ENCODE results near the gene SLC25A12. TPM values are rescaled to one million over a fixed set of nuclear protein-coding genes. Genes with fewer than 3 reads are reported as not detected.

SLC25A12 gene
- total and polyA plus RNA-seq, 2 donors (not counting 3 experiments of a cell fraction or from before 2014, with no cell fraction given) = 13.6 to 17.1 TPM

GRCh38 chr2:171883275-171883893, 10.7 kb downstream of the SLC25A12 start:
- Histone ChIP-seq H4K20me1 (replicated peaks; ENCODE audit: control insufficient read depth, extremely low read depth, insufficient read depth, low read length) (no peaks in the 10 kb centered on the region), H3K9me3 (replicated peaks; ENCODE audit: control insufficient read depth, insufficient read depth, low read length) (no peaks in the 10 kb centered on the region), H3K4me3 (replicated peaks in 1 of 3; ENCODE audit: insufficient read depth in 1 of 3, low read depth in 1 of 3, low read length in 3 of 3) (no peak overlapping the region), H3K79me2 (ENCODE audit: control insufficient read depth, insufficient read depth, low read length) (no peaks in the 10 kb centered on the region), H3K27me3 (ENCODE audit: control insufficient read depth in 2 of 2, insufficient read depth in 2 of 2, low read length in 2 of 2) (no peaks in the 10 kb centered on the region), H2AFZ (ENCODE audit: low read depth, low read length) (no peak overlapping the region), H3K4me1 (ENCODE audit: control insufficient read depth, extremely low read depth, insufficient read depth, low read length) (no peaks in the 10 kb centered on the region), H3K9me1 (replicated peaks; ENCODE audit: control insufficient read depth, extremely low read depth, insufficient read depth, low read length) (no peaks in the 10 kb centered on the region), H3K27ac (ENCODE audit: insufficient read depth, low read depth, low read length) (no peak overlapping the region), H3K4me2 (ENCODE audit: insufficient read depth, low read length) (no peak overlapping the region), H3K9ac (replicated peaks; ENCODE audit: extremely low read depth, insufficient read depth, low read length) (no peak overlapping the region), H3K36me3 (ENCODE audit: control insufficient read depth in 2 of 2, extremely low read depth in 1 of 2, insufficient read depth in 2 of 2, low read length in 2 of 2) (no peaks in the 10 kb centered on the region)
- DNase-seq (ENCODE audit: low read depth, low spot score) (no peak), FAIRE-seq (no peak)
- ChIA-PET POLR2A (no interaction called here), CTCF (interaction anchor here (0.6 to 0.9 kb wide), 3 partner anchors 178 to 289 kb away, joined by 3 to 5 read pairs (median 3); no protein-coding TSS in a partner anchor)
- intact Hi-C loops (cut with micrococcal nuclease) = no loop called here
- TF ChIP-seq MAX (IDR thresholded peaks at IDR 0.05; ENCODE audit: insufficient read depth, insufficient read length) = no peak
- no peak for TF ChIP-seq JUN (IDR thresholded peaks at IDR 0.05; ENCODE audit: borderline replicate concordance, insufficient read depth, insufficient read length, low read depth)
- TF ChIP-seq POLR2AphosphoS5 (IDR thresholded peaks at IDR 0.05; ENCODE audit: insufficient read depth, low read depth, low read length) = no peak
- TF ChIP-seq MYC (IDR thresholded peaks at IDR 0.05; ENCODE audit: low read depth, low read length) = no peak
- no peak for TF ChIP-seq GATA2 (IDR thresholded peaks at IDR 0.05; ENCODE audit: insufficient read depth, insufficient read length, low read depth, low read length)
- no peak for TF ChIP-seq EZH2 (IDR thresholded peaks at IDR 0.05; ENCODE audit: borderline replicate concordance, low read depth, low read length, severe bottlenecking)
- TF ChIP-seq FOS (IDR thresholded peaks at IDR 0.05; ENCODE audit: borderline replicate concordance, insufficient read depth, low read length) = no peak
- no peak for TF ChIP-seq POLR2A (IDR thresholded peaks at IDR 0.05; ENCODE audit: low read depth, low read length)
- no peak for TF ChIP-seq CTCF (IDR thresholded peaks at IDR 0.05; ENCODE audit: extremely low read depth in 1 of 2, insufficient read depth in 1 of 2, low read depth in 1 of 2, low read length in 2 of 2)
- BruUV-seq (replicated peaks) = no TSS peak
- dilution Hi-C loops (cut with MboI; ENCODE audit: extremely low pct_ligation_motif_present, low sequenced_read_pairs) = no loop called here
